GM21576 (cell line): Measurements from ENCODE around the gene SMOC1.

Experiments
- ATAC-seq: cut with Tn5 transposase; IDR thresholded peaks from one replicate; pipeline ENCODE4 v1.9.1; 2021; ENCODE audit warnings: mild to moderate bottlenecking, moderate library complexity; ENCODE audit not compliant: unreplicated experiment

Gene SMOC1

GRCh38 chr14:69973846-69974245 lies 94.6 kb downstream of the SMOC1 start:
- ATAC-seq: no peak

- ATAC-seq: no peak
These were observed 100.7 kb downstream of the SMOC1 start for GRCh38 chr14:69979882-69980281.

- ATAC-seq: no peak
These were observed 101.5 kb downstream of the SMOC1 start for GRCh38 chr14:69980457-69981425.

GRCh38 chr14:69982220-69982839 lies 103.1 kb downstream of the SMOC1 start:
- ATAC-seq: no peak

- ATAC-seq: no peak
These were observed 103.7 kb downstream of the SMOC1 start for GRCh38 chr14:69982886-69983285.

- no peak for ATAC-seq
These were observed 104.1 kb downstream of the SMOC1 start for GRCh38 chr14:69983317-69983716.

GRCh38 chr14:69985463-69985862 lies 106.2 kb downstream of the SMOC1 start:
- no peak for ATAC-seq

- ATAC-seq: no peak
These were observed 107.1 kb downstream of the SMOC1 start for GRCh38 chr14:69986336-69986735.

- no peak for ATAC-seq
These were observed 108.3 kb downstream of the SMOC1 start for GRCh38 chr14:69987406-69988121.

GRCh38 chr14:69988979-69989378 lies 109.8 kb downstream of the SMOC1 start:
- ATAC-seq: no peak

GRCh38 chr14:69989622-69990021 lies 110.4 kb downstream of the SMOC1 start:
- no peak for ATAC-seq

- no peak for ATAC-seq
These were observed 111.1 kb downstream of the SMOC1 start for GRCh38 chr14:69990323-69990722.

GRCh38 chr14:69991422-69991821 lies 112.2 kb downstream of the SMOC1 start:
- ATAC-seq: no peak

- ATAC-seq: no peak
These were observed 113.3 kb downstream of the SMOC1 start for GRCh38 chr14:69992564-69992963.

GRCh38 chr14:69993326-69993725 lies 114.1 kb downstream of the SMOC1 start:
- no peak for ATAC-seq

- no peak for ATAC-seq
These were observed 114.8 kb downstream of the SMOC1 start for GRCh38 chr14:69994002-69994401.

- ATAC-seq: no peak
These were observed 117.0 kb downstream of the SMOC1 start for GRCh38 chr14:69996216-69996615.

GRCh38 chr14:69997849-69998248 lies 118.6 kb downstream of the SMOC1 start:
- ATAC-seq: no peak

GRCh38 chr14:69999261-69999674 lies 120.1 kb downstream of the SMOC1 start:
- ATAC-seq: no peak

GRCh38 chr14:70000601-70001000 lies 121.4 kb downstream of the SMOC1 start:
- no peak for ATAC-seq

- ATAC-seq: no peak
These were observed 123.6 kb downstream of the SMOC1 start for GRCh38 chr14:70002589-70003346.
